Nephron progenitor cell (in vitro differentiated cells): ENCODE measurements around the gene RITA1.

Source experiments
- DNase-seq: peaks from one replicate; pipeline ENCODE4 v3.0.0; 2021
- H3K27ac Mint-ChIP-seq: 2 replicates; pipeline ENCODE4 v1.8.0; 2021; ENCODE audit warnings: mild to moderate bottlenecking, moderate library complexity, mixed read lengths
- H3K27me3 Mint-ChIP-seq: 2 replicates; pipeline ENCODE4 v1.8.0; 2021; ENCODE audit warnings: mild to moderate bottlenecking, low read depth, mixed read lengths; ENCODE audit not compliant: poor library complexity
- H3K36me3 Mint-ChIP-seq: 2 replicates; pipeline ENCODE4 v1.8.0; 2021; ENCODE audit warnings: low read depth, mixed read lengths
- H3K4me1 Mint-ChIP-seq: 2 replicates; pipeline ENCODE4 v1.8.0; 2021; ENCODE audit warnings: mixed read lengths
- H3K4me3 Mint-ChIP-seq: 2 replicates; pipeline ENCODE4 v1.8.0; 2021; ENCODE audit warnings: mild to moderate bottlenecking, moderate library complexity, mixed read lengths
- H3K9me3 Mint-ChIP-seq: 2 replicates; pipeline ENCODE4 v1.8.0; 2021; ENCODE audit warnings: mild to moderate bottlenecking, moderate library complexity, mixed read lengths
- CTCF ChIP-seq: fragments of 200-600 bp; sonication (generic); IDR thresholded peaks from 2 replicates; pipeline ENCODE4 v1.5.0; 2021; ENCODE audit warnings: antibody characterized with exemption

Gene RITA1

GRCh38 chr12:113152835-113153814 lies 32.4 kb upstream of the RITA1 start:
- H3K27ac Mint-ChIP-seq: no peak overlapping the region
- peak overlapping the region; percentile 73 for H3K4me3 Mint-ChIP-seq
- H3K27me3 Mint-ChIP-seq: peaks cover 85% of the 10 kb centered on the region
- peaks cover 21% of the 10 kb centered on the region for H3K4me1 Mint-ChIP-seq
- no peak for TF ChIP-seq CTCF
- DNase-seq: peak; percentile 68
- H3K9me3 Mint-ChIP-seq: no peaks in the 10 kb centered on the region
- H3K36me3 Mint-ChIP-seq: peaks cover 19% of the 10 kb centered on the region

- no peaks in the 10 kb centered on the region for H3K9me3 Mint-ChIP-seq
- H3K27ac Mint-ChIP-seq: no peak overlapping the region
- peak; percentile 64 for DNase-seq
- H3K36me3 Mint-ChIP-seq: peaks cover 26% of the 10 kb centered on the region
- H3K4me1 Mint-ChIP-seq: peaks cover 21% of the 10 kb centered on the region
- H3K4me3 Mint-ChIP-seq: peak overlapping the region; percentile 34
- H3K27me3 Mint-ChIP-seq: peaks cover 87% of the 10 kb centered on the region
- TF ChIP-seq CTCF: no peak
Measured at GRCh38 chr12:113154351-113154973, 31.1 kb upstream of the RITA1 start.

- H3K4me3 Mint-ChIP-seq: no peak overlapping the region
- no peaks in the 10 kb centered on the region for H3K9me3 Mint-ChIP-seq
- H3K4me1 Mint-ChIP-seq: peaks cover 19% of the 10 kb centered on the region
- no peak for TF ChIP-seq CTCF
- no peak for DNase-seq
- no peak overlapping the region for H3K27ac Mint-ChIP-seq
- H3K36me3 Mint-ChIP-seq: peaks cover 32% of the 10 kb centered on the region
- peaks cover 81% of the 10 kb centered on the region for H3K27me3 Mint-ChIP-seq
Measured at GRCh38 chr12:113155060-113155459, 30.5 kb upstream of the RITA1 start.

- TF ChIP-seq CTCF: no peak
- H3K9me3 Mint-ChIP-seq: no peaks in the 10 kb centered on the region
- peaks cover 20% of the 10 kb centered on the region for H3K4me1 Mint-ChIP-seq
- H3K36me3 Mint-ChIP-seq: peaks cover 36% of the 10 kb centered on the region
- H3K27me3 Mint-ChIP-seq: peaks cover 75% of the 10 kb centered on the region
- DNase-seq: no peak
- H3K27ac Mint-ChIP-seq: no peak overlapping the region
- H3K4me3 Mint-ChIP-seq: no peak overlapping the region
Measured at GRCh38 chr12:113155646-113156045, 29.9 kb upstream of the RITA1 start.

GRCh38 chr12:113157218-113157859 lies 28.2 kb upstream of the RITA1 start:
- TF ChIP-seq CTCF: no peak
- peaks cover 58% of the 10 kb centered on the region for H3K27me3 Mint-ChIP-seq
- peaks cover 42% of the 10 kb centered on the region for H3K36me3 Mint-ChIP-seq
- no peak overlapping the region for H3K4me3 Mint-ChIP-seq
- H3K9me3 Mint-ChIP-seq: no peaks in the 10 kb centered on the region
- H3K4me1 Mint-ChIP-seq: peaks cover 26% of the 10 kb centered on the region
- no peak for DNase-seq
- no peak overlapping the region for H3K27ac Mint-ChIP-seq
